HG02884 (cell line): ENCODE measurements around the gene BIN1.

ENCODE experiments used
- ATAC-seq: cut with Tn5 transposase; IDR thresholded peaks from one replicate; pipeline ENCODE4 v1.9.1; 2021; ENCODE audit warnings: mild to moderate bottlenecking, moderate library complexity; ENCODE audit not compliant: unreplicated experiment

The BIN1 gene

GRCh38 chr2:127051116-127052056 is 55.6 kb downstream of the BIN1 start:
- ATAC-seq, result no peak

- ATAC-seq, result no peak
Observed at GRCh38 chr2:127050803-127051115, 56.2 kb downstream of the BIN1 start.

- peak; percentile 63 for ATAC-seq
Observed at GRCh38 chr2:127049927-127050802, 56.8 kb downstream of the BIN1 start.

DNA sequence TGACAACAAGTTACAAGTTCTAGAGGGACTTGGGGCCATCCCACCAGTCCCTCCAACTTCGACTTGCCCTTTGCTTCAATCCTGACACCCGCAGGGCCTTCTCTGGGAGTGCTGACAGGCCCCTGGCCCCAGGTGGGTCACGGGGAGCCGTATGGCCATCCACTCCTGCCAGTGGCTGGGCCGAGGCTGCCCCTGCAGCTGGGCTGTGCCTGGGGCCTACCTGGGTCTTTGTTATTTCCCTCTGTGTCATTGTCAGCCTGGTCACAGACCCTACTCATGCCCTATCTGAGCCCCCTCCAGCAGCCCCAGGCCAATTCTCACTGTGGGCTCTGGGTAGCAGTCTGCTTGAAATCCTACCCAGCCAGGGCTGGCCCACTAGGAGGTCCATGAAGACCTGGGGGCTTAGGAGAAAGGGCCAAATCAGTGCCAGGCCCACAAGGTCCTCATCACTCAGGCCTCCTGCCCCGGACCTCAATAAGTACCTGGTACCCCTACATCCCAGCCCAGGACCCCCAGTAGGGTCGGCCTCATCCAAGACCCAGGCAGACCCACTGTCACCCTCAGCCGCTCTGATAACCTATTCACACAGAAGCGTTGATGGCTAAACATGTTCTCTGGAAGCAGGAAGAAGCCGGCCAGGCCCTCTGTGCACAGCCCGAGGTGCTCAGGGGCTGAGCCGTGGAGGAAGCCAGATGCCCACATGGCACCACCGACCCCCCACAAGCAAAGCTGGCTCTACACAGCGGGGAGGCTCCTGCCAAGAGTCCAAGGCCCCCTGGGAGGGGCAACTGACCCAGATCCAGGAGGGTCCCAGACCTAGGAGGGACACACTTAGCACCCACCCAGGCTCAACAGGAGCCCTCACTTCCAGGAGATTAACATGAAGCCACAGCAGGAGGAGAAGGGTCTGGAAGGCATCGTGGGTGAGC is 57.7 kb downstream of the BIN1 start:
- ATAC-seq, result no peak

DNA sequence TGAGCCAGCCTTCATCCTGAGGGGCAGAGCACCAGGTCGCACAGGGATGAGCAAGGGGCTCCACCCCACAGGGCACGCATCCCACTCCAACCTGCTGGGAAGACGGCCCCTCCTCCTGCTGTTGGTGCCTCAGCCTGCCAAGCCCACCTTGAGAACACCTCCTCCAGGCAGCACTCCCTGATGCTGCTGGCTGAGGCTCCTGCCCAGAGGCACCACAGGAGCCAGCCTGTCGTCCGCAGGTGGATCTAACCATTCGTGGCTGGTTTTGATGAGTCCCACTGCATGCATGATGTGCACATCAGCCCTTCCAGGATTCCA is 58.4 kb downstream of the BIN1 start:
- ATAC-seq, result no peak

DNA sequence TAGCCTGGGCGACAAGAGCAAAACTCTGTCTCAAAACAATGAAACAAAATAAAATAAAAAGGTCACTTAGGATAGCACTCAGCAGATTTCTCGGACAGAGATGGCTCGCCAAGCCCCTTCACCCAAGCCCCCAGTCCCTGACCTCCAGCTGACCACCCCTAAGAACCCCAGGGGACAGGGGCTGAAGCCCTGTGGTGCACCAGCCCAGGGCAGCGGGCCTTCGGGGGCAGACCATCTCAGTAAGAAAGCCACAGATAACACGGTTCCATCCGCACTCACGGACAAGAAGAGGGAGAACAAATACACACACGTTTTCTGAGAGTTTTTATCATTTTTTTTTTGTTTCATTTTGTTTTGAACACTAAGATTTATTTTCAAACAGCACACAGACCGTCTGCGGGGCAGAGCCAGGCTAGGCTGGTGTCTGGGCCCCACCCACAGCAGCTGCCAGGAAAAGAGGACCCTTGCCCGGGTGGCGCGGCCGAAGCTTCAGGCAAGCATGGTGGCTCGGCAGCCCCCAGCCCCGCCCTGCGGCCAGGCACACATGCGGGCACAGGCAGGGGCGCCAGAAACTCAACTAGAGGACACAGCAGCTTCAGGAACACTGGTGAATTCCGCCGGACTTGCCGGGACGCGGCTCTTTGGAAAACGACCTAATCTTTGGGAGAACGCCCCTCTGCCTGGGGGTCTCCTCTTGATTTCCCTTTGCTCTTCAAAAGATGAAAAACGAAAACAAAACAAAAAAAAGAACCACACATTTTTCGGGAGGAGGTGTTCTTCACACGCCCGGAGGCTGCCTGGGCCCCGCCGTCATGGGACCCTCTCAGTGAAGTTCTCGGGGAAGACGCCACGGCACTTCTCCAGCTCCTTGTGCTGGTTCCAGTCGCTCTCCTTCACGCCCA is 59.0 kb downstream of the BIN1 start:
- no peak for ATAC-seq

DNA sequence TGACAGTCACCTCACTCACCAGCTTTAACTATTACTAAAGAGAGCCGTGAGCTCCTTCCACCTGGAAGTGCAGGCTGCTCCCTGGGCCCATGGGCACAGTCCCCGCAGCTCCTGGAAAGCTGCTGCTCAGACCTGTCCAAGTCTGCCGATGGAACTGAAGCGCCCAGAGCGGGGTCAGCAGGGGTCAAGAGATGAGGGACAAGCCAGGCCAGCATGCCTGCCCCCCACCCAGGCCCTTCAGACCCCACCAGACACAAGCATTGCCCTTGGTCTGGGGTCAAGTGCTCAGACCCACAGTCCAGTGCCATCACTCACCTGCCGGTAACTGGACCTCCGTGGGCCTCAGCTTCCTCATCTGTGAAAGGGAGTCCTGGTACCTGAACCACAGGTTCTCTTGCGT is 59.9 kb downstream of the BIN1 start:
- no peak for ATAC-seq

DNA sequence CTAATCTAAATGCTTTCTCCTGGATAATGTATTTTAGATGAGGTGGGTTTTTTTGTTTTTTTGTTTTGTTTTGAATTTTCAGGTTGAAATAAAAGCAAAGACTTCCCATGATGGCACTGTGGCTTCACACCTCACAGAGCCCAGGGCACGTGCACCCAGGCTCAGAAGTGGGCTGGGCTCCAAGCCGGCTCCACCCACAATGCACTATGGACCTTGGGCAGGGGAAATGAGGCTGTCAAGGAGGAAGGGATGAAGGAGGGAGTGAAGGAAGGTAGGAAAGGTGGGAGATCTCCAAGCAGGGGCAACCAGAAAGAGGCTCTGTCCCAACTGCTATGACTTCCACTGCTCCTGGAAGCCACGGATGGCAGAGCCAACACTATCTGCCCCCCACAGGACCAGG is 60.4 kb downstream of the BIN1 start:
- no peak for ATAC-seq

DNA sequence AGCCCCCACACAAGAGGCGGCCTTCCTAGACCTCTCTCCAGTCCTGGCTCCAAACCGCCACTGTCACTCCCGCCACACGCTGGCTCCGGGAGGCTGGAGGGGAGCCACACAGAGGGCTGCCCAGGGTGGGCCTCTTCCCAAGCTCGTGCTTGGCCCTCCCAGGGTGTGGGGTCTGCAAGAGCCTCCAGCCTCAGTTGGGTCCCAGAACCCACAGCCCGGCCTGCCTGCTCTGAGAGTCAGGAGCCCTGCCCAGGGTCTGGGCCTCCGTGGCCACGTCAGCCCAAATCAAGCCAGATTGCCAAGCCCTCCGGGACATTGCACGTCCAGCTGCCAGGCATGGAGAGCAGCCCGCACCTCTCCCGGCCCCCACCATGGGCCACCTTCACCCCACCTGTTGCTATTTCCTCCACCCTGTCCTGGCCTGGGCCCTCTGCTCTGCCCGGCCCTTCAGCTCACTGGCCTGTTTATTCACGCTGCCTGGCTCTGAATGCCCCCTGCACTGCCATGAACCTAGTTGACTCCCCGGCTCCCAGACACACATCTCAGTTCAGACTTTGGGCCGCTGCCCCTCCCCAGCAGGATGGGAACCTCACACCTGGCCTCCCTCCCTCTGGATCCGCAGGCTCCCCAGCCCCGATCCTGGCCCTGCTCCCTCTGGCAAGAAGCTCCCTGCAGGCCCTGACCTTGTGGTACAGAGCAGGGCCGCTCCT is 61.0 kb downstream of the BIN1 start:
- ATAC-seq, result no peak

DNA sequence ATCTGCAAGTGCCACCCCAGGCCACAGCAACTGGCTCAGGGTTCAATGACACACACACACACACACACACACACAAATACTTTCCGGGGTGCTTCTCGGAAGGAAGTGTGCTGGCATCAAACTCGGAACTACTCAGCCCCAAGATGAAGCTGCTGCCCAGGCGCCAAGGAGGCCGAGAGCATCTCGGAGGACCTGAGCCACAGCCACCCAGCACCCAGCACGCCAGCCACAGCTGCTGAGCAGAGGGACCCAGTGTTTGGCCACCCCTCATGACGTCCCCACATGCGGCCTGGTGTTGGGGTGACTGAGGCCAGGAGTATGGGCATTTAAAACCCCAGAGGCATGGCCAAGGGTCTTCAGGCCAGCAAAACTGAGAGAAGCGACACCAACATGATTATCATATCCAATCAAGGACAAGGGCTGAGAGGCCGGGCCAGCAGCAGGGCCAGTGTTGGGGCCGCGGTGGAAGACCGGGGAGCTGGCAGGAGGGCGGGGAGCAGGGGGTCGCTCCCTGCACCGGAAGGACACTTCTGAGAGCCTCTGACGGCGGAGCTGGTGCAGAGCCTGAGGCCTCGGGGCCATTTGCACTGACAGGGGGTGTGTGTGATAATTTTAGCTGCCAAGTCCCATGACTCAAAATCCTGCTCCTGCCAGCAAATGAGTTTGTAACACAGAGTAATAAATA is 61.8 kb downstream of the BIN1 start:
- ATAC-seq, result no peak

- no peak for ATAC-seq
Observed at GRCh38 chr2:127044165-127044718, 62.7 kb downstream of the BIN1 start.

DNA sequence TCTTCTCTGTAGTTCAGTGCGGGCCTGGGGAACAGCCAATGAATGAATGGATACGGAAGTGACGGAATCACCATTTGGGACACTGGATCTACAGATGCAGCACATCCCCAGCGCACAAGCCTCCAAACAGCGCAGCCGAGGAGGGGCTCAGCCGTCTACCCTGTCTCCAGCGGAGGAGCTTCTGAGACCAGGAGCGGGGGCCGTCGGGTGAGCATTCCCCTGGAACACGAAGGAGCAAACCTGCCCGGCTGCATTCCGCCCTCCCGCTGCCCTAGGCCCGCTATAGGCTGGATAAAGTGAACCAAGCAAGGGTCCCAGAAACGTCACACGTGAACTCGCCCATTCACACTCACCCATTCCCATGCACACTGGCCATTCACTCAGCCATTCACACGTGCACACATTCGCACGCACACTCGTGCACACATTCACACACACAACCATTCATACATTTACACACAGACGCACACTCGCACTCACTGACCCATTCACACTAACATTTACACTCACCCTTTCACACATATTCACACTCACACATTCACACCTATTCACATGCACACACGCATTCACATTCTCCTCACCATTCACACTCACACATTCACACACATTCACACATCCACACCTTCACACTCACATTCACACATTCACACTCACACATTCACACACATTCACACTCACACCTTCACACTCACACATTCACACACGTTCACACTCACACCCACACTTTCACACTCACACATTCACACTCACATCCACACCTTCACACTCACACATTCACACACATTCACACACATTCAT is 63.4 kb downstream of the BIN1 start:
- no peak for ATAC-seq

DNA sequence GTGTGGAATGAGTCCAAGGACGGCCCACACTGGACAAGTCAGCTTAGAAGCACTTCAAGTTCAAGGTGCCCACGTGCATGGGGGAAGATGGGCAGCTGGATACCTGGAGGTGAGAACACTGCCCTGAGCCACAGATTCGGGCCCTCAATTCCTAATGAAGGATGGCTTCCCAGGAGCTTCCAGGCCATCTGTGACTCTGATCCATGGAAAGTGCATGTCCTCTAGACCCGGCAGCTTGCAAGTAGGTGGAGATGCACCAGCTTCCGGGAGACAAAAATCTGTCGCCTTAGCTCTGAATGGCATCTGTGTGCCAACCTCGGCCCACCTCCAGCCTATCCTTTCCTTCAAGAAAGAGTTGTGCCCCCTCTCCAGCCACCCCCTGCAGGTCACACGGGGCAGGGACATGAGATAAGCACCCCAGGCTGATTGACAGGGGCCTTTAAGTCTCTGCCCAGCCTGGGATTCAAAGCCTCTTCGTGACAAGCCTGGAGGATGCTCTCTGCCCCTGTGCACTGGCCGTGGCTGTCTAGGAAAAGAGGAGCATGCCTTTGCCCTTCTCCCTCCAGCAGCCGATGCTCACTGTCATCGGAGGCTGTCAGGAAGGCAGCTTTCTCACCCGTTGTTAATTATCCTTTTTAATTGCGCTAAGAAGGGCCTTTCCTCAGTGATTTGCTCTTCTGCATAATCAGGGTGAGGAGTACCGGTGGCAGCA is 65.5 kb downstream of the BIN1 start:
- no peak for ATAC-seq

DNA sequence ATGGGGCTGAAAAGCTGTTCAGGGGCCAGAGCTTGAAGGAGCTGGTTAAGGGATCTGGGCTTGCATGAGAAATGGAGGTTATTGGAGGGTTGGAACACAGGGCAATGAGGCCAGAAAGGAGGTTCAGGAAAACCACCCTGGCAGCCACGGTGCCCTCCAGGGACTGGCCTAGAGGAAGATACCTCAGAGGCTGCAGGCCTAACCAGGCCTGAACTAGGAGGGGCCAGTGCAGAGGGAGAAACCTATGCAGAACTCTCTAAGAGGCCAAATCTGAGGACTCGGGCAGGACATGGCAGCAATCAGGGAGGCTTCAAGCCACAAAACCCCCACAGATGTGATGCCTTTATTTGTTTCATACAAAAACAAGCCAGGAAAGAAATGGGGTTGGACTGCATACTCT is 66.8 kb downstream of the BIN1 start:
- no peak for ATAC-seq

- peak; percentile 85 for ATAC-seq
Observed at GRCh38 chr2:127039387-127040031, 67.4 kb downstream of the BIN1 start.

DNA sequence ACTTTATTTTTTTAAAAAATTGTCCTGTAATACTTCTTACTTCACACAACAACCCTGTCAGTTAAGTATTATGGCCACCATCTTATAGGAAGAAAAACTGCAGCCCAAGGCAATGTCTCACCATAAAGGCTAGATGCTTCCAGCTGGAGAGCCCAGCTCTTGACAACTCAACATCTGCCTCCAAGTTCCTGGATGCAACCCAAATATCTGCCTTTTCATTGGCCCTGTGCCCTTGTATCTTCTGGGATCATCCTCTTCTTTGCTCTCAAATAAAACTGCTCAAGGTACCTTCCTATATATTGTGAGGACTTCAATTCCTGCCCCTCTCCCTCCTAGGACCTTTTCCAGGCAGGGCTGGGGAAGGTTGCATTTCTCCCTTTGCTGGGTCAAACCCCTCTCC is 69.5 kb downstream of the BIN1 start:
- no peak for ATAC-seq
